ENCODE results near the gene VGF.
"Not testable (repeated sequence)": the region's sequence is repeated elsewhere in the genome, so short reads cannot be mapped to it uniquely, and the experiment has no call there.

The VGF gene

GRCh38 chr7:101123703-101124068 is 41.7 kb downstream of the VGF start:
- DNase-seq (ENCODE audit: insufficient read length, low spot score) = no peak
- no peak for TF ChIP-seq CTCF (IDR thresholded peaks at IDR 0.05; ENCODE audit: insufficient read depth, missing control alignments)
- no peak for FAIRE-seq

- DNase-seq (ENCODE audit: insufficient read length, low spot score) (no peak), FAIRE-seq (no peak)
- no peak for TF ChIP-seq CTCF (IDR thresholded peaks at IDR 0.05; ENCODE audit: insufficient read depth, missing control alignments)
Measured at GRCh38 chr7:101122933-101123702, 42.3 kb downstream of the VGF start.

- no peak for DNase-seq (ENCODE audit: insufficient read length, low spot score)
- TF ChIP-seq CTCF (IDR thresholded peaks at IDR 0.05; ENCODE audit: insufficient read depth, missing control alignments) = no peak
- FAIRE-seq = no peak
Measured at GRCh38 chr7:101121991-101122932, 43.1 kb downstream of the VGF start.

- FAIRE-seq; DNase-seq (ENCODE audit: insufficient read length, low spot score): not testable (repeated sequence)
Measured at GRCh38 chr7:101121631-101121990, 43.8 kb downstream of the VGF start.

- DNase-seq (ENCODE audit: insufficient read length, low spot score) = no peak
- FAIRE-seq = no peak
- no peak for TF ChIP-seq CTCF (IDR thresholded peaks at IDR 0.05; ENCODE audit: insufficient read depth, missing control alignments)
Measured at GRCh38 chr7:101120315-101120714, 45.1 kb downstream of the VGF start.

GRCh38 chr7:101119876-101120275 is 45.5 kb downstream of the VGF start:
- DNase-seq (ENCODE audit: insufficient read length, low spot score) (no peak), FAIRE-seq (no peak)
- TF ChIP-seq CTCF (IDR thresholded peaks at IDR 0.05; ENCODE audit: insufficient read depth, missing control alignments) = no peak

GRCh38 chr7:101118856-101119255 is 46.5 kb downstream of the VGF start:
- FAIRE-seq (no peak), DNase-seq (ENCODE audit: insufficient read length, low spot score) (no peak)
- TF ChIP-seq CTCF (IDR thresholded peaks at IDR 0.05; ENCODE audit: insufficient read depth, missing control alignments) = no peak
